ENCODE results near the gene NPHP4.

DNA sequence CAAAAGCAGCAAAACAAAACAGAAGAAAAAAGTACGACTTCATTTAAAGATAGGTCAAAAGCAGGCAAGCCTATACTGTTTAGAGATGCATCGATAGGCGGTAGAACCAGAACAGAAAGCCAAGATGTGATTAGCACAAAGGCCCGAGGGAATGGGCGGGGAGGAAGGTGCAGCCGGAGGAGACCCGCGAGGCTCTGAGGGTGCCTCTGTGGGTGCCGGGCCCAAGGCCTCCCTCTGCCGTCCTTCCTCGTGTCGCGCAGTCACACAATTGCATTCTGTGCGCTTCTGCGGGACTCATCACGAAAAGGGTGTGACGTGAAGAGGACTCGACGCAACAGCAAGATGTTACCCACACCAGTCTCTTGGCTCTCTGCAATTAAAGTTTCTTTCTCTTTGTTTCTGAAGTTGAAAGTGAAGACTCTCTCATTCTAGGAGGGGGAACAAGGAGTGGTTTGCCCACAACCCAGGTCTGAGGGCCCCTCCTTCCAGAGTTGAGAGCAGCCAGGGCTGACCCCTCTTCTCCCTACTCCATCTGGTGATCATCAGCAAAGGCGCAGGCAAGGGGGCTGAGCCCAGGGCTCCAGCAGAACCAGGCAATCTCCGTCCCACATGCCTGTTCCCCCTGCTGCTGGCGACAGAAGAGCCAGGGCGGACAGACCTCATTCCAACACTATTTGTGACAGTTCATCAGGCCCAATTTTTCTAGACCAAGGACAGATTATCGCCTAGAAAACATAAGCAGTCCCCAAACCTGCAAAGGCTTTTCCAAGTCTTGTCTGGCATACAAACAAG is 41.0 kb downstream of the NPHP4 start:
- TF ChIP-seq CTCF (IDR thresholded peaks at IDR 0.05; ENCODE audit: low read depth, low read length, missing input control) (no peak), EGR1 (IDR thresholded peaks at IDR 0.05; ENCODE audit: low read depth in 2 of 2) (no peak), TAF1 (conservative IDR thresholded peaks at IDR 0.05) (no peak), RAD21 (IDR thresholded peaks at IDR 0.05) (no peak), ZBTB33 (IDR thresholded peaks at IDR 0.05) (no peak), YY1 (IDR thresholded peaks at IDR 0.05) (no peak), RXRA (IDR thresholded peaks at IDR 0.05) (no peak), NR2F2 (IDR thresholded peaks at IDR 0.05) (no peak), FOXA1 (IDR thresholded peaks at IDR 0.05) (no peak), GABPA (IDR thresholded peaks at IDR 0.05 in 1 of 2, conservative IDR thresholded peaks at IDR 0.05 in 1 of 2) (no peak), SP1 (IDR thresholded peaks at IDR 0.05) (no peak)
- TF ChIP-seq, protein P1, sequence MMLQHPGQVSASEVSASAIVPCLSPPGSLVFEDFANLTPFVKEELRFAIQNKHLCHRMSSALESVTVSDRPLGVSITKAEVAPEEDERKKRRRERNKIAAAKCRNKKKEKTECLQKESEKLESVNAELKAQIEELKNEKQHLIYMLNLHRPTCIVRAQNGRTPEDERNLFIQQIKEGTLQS (IDR thresholded peaks at IDR 0.05) = no peak
- TF ChIP-seq, protein P2, sequence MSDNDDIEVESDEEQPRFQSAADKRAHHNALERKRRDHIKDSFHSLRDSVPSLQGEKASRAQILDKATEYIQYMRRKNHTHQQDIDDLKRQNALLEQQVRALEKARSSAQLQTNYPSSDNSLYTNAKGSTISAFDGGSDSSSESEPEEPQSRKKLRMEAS (IDR thresholded peaks at IDR 0.05) = no peak
- TF ChIP-seq, protein P3, sequence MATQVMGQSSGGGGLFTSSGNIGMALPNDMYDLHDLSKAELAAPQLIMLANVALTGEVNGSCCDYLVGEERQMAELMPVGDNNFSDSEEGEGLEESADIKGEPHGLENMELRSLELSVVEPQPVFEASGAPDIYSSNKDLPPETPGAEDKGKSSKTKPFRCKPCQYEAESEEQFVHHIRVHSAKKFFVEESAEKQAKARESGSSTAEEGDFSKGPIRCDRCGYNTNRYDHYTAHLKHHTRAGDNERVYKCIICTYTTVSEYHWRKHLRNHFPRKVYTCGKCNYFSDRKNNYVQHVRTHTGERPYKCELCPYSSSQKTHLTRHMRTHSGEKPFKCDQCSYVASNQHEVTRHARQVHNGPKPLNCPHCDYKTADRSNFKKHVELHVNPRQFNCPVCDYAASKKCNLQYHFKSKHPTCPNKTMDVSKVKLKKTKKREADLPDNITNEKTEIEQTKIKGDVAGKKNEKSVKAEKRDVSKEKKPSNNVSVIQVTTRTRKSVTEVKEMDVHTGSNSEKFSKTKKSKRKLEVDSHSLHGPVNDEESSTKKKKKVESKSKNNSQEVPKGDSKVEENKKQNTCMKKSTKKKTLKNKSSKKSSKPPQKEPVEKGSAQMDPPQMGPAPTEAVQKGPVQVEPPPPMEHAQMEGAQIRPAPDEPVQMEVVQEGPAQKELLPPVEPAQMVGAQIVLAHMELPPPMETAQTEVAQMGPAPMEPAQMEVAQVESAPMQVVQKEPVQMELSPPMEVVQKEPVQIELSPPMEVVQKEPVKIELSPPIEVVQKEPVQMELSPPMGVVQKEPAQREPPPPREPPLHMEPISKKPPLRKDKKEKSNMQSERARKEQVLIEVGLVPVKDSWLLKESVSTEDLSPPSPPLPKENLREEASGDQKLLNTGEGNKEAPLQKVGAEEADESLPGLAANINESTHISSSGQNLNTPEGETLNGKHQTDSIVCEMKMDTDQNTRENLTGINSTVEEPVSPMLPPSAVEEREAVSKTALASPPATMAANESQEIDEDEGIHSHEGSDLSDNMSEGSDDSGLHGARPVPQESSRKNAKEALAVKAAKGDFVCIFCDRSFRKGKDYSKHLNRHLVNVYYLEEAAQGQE (IDR thresholded peaks at IDR 0.05) = no peak

Data from liver (tissue), 3 donors.